Medulla oblongata (tissue), 1 donor: Measurements from ENCODE around the gene GPRC5B.
A peak's percentile ranks its signal among the peaks of the same experiment; 100 is the strongest.

Source experiments
- DNase-seq: peaks from one replicate; pipeline ENCODE4 v3.0.0-alpha.2; 2015; ENCODE audit errors: extremely low spot score

GPRC5B gene

DNA sequence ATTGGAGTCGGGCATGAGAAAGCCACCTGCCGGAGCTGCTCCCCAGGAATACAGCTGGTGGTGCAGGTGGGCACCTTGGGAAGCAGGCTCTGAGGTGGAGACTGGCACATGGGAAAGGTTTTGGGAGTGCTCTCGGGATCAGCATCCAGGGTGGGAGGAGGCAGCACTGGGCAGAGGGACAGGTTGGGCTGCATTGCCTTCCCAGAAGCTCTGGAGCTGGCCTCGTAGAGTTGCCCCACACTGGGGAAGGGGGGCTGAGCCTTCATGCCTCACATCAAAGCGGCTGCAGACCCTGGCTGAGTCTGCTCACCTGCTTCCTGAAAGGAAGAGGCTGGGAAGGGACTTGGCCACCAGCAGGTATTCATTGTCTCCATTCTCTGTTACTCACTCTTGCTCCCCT, 13.5 kb upstream of the GPRC5B start:
- DNase-seq = no peak

- DNase-seq = no peak
Observed at GRCh38 chr16:19896951-19897350, 12.3 kb upstream of the GPRC5B start.

DNA sequence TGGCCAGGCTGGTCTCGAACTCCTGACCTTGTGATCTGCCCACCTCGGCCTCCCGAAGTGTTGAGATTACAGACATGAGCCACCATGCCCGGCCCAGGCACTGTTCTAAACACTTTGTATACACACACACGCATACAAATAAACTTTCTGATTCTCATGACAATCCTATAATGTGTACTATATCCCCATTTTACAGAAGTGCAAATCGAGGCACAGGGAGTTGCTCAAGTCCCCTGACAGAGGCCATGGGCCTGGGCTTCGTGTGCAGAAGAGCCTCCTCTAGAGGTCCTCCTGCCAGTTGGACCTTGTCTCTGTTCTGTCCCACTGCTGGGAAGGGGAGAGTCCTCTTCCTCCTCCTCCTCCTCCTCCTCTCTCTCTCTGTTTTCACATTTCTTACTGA, 9.9 kb upstream of the GPRC5B start:
- no peak for DNase-seq

DNA sequence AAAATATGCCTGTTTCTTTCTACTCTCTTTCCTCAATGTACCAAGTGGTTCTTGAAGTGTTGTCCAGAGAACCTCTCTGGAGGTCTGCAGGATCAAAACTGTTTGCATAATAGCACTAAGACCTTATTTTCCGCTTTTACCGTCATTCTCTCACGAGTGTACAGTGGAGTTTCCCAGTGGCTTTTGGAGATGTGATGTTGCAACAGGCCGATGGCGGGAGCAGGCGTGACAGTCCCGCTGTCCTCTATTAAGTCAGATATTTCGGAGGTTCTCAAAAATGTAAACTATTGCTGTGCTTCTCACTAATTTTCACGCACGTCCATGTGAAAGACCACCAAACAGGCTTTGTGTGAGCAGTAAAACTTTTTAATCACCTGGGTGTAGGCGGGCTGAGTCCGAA, 8.3 kb upstream of the GPRC5B start:
- no peak for DNase-seq

DNA sequence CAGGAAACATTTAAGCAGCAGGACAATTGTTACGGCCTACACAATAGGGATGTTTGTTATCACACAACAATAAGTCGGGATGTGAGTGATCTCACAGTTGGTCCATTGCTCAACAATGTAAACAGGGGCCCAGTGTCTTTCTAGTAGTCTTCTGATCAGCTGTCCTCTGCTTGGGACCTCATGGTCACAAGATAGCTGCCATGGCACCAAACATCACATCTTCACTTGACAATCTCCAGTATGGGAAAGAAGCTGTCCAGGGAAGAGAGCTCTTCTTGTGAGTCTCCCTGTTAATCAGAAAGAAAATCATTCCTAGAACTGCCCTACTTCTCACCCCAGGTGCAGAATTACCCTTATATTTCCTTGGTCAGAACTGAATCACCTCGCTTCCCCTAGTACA, 6.3 kb upstream of the GPRC5B start:
- no peak for DNase-seq

GRCh38 chr16:19888834-19889233, 4.2 kb upstream of the GPRC5B start:
- DNase-seq = no peak

- DNase-seq = peak; percentile 91
Observed at GRCh38 chr16:19886073-19886941, 1.7 kb upstream of the GPRC5B start.

DNA sequence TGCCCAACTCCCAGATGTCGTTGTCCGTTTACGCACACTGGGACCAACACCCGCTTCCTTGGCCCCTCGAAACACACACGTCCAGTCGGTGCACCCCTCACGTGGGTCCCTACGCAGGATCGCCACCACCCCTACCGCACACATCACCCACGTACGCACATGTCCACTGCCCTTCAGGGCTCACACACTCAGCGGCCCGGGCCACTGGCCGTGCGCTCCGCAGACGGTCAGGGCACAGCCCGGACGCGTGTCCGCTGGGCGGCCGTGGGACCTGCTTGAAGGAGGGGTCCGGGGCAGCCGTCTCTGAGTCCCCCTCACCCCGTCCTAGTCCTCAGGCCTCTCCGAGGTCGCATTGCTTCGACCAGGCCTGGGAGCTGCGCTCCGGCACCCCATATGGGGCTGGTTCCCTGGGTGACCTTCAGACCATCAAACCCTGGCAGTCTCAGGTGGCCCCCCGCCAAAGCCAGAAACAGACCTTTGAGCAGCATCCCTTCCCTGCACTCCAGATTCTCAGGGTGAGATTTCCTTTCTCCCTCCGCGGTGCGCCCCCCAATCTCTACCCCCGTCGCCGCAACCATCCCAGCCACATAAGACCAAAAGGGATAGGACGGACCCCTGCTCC, 914 bp upstream of the GPRC5B start:
- DNase-seq = peak; percentile 45

GRCh38 chr16:19883966-19884485, 622 bp downstream of the GPRC5B start:
- DNase-seq = no peak

- peak; percentile 90 for DNase-seq
Observed at GRCh38 chr16:19883296-19883965, 1.2 kb downstream of the GPRC5B start.

DNA sequence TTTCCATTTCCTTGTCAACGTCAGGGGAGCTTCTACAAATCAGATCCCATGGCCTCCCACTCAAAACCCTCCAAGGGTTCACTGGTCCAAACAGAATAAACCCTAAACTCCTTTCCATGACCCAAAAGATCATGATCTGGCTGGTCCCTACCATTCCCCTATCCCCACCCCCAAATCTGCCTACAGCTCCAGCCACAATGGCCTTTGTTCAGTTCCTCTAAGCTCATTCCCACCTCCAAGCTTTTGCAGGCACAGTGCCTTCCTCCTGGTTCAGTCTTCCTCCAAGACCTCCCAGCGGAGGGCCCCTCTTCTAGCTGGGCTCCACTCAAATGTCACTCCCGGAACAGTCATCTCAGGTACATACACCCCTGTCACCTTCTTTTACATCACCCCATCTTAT, 2.0 kb downstream of the GPRC5B start:
- DNase-seq = peak; percentile 79

DNA sequence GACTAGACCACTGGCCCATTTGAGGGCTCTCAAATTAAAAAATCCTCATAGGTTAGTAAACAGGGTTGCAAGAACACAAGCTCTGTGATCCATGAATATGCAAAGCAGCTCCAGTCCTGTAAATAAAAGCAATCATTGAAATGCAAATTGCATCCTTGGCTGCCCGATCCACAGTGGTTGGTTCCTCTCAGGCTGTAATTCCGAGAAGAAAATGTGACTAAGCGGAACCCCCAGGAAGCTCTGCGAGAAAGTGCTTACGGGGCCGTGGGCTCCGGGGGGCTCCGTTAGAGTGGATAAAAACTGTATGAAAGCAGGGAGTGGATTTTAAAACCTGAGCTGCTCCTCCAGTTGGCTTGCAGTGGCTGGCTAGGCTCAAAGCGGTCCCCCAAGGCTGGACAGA, 2.5 kb downstream of the GPRC5B start:
- peak; percentile 84 for DNase-seq

GRCh38 chr16:19881783-19882182, 2.9 kb downstream of the GPRC5B start:
- DNase-seq = no peak

GRCh38 chr16:19881028-19881427, 3.6 kb downstream of the GPRC5B start:
- DNase-seq = no peak

- no peak for DNase-seq
Observed at GRCh38 chr16:19879241-19879792, 5.3 kb downstream of the GPRC5B start.

DNA sequence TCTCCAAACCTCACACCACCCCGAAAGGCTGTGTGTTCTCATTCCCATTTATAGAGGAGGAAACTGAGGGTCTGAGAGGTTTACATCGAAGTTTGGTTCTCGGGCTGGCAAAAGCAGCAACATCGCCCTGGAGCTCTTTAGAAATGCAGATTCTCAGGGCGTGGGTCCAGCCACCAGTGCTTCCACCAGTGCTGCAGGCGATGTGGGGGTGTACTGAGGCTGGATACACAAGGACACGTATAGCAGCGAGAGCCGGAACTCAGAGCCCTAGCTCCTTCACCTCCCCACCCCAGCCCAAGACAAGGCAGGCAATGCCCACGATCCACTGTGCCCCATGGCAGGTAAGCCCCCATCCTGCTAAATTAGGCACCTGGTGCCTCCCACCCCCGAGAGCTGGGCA, 5.9 kb downstream of the GPRC5B start:
- no peak for DNase-seq

DNA sequence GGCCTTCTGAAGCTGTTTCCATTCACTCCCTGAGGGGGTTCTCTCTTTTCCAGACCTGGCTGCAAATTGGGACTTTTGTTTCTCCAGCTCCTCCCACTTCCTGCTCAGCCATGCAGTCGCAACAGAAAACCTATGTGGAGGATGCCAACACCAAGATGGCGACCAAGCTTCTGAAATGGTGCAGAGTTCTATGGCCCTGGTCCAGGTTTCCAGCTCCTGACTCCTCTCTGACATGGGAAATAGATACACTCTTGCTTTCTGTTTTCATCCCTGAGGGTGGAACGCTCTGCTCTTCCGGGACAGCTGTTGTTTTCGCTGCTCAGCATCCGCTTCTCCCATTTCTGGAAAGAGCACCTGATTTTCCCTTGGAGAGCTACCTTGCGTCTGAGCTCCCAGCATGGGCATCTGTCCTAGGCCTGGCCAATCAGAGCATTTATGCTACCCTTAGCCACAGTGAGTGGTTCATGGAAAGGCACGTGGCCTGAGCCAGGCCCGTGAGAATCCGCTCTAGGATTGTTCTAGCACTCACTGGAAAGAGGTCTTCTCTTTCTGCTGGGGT, 8.1 kb downstream of the GPRC5B start:
- no peak for DNase-seq

DNA sequence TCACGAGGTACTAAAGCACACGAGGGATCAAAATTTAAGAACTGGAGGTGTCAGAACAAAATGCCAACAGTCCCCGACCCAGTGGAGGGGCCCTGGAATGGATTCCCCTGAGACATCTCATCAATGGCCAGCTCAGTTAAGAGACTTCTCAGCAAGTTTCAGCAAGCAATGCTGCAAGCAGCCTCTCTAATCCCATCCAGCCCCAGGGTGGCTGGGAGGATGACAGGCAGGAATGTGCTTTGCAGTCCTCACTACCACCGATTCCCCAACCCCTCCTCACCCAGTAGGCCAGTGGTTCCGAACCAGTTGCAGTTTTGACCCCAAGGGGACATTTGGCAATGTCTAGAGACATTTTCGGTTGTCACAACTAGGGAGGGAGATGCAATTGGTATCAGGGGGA, 8.7 kb downstream of the GPRC5B start:
- peak; percentile 9 for DNase-seq

- peak; percentile 28 for DNase-seq
Observed at GRCh38 chr16:19874851-19875546, 9.6 kb downstream of the GPRC5B start.

GRCh38 chr16:19874026-19874425, 10.6 kb downstream of the GPRC5B start:
- DNase-seq = no peak

- DNase-seq = peak; percentile 73
Observed at GRCh38 chr16:19872935-19873334, 11.7 kb downstream of the GPRC5B start.
